Activated CD4-positive, alpha-beta T cell treated with anti-CD3 and anti-CD28 coated beads, Interleukin-2, amount 50 U/mL, for 24 hours (primary cell): Measurements from ENCODE around the gene WNT2B.

Experiments
- DNase-seq, 2 donors: peaks; one replicate each; pipeline ENCODE4 v3.0.0-alpha.2; 2020; ENCODE audit warnings: low read depth in 1 of 2, low spot score in 1 of 2

The WNT2B gene

GRCh38 chr1:112565800-112566199 is 57.0 kb downstream of the WNT2B start:
- DNase-seq, result no peak

DNA sequence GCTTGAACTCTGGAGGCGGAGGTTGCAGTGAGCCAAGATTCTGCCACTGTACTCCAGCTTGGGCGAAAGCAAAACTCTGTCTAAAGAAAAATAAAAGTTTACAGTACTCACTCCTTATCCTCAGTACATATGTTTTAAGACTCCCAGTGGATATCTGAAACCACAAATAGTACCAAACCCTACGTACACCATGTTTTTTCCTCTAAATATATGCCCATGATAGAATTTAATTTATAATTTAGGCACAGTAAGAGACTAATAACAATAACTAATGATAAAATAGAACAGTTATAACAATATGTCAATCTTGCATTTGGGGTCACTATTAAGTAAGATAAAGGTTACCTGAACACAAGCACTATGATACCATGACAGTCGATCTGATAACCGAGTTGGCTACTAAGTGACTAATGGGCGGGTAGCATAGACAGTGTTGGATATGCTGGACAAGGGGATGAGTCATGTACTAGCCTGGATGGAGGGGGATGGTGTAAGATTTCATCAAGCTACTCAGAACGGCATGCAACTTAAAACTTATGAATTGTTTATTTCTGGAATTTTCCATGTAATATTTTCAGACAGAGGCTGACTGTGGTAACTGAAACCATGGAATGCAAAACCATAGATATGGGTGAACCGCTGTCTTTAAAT is 66.5 kb downstream of the WNT2B start:
- DNase-seq, result no peak

GRCh38 chr1:112576240-112576639 is 67.5 kb downstream of the WNT2B start:
- DNase-seq, result no peak
